GM13976 (cell line): ENCODE measurements around the gene C19orf25.

Source experiments
- DNase-seq: peaks from one replicate; pipeline ENCODE4 v3.0.0; 2012; ENCODE audit warnings: low spot score
- CTCF ChIP-seq: IDR thresholded peaks from 2 replicates; pipeline ENCODE4 v1.5.1; 2012; ENCODE audit warnings: borderline replicate concordance, mild to moderate bottlenecking; ENCODE audit not compliant: insufficient read depth; ENCODE audit errors: extremely low read depth, missing control alignments, control extremely low read depth
- in situ Hi-C: fragments of 300-500 bp; cut with MboI; formaldehyde crosslinking; loops from one replicate; pipeline ENCODE4 v1.12.0; 2022; ENCODE audit warnings: low sequenced_read_pairs, mixed read lengths, inconsistent platforms; ENCODE audit not compliant: unreplicated experiment

C19orf25 gene

GRCh38 chr19:1495051-1495798 lies 16.2 kb upstream of the C19orf25 start:
- in situ Hi-C loops, result no loop called here
- TF ChIP-seq CTCF, result no peak
- no peak for DNase-seq

- no peak for TF ChIP-seq CTCF
- no peak for DNase-seq
- in situ Hi-C loops, result no loop called here
Measured at GRCh38 chr19:1494115-1494815, 15.2 kb upstream of the C19orf25 start.

- in situ Hi-C loops, result no loop called here
- DNase-seq, result no peak
- no peak for TF ChIP-seq CTCF
Measured at GRCh38 chr19:1492474-1493006, 13.5 kb upstream of the C19orf25 start.

GRCh38 chr19:1491849-1492170 lies 12.8 kb upstream of the C19orf25 start:
- TF ChIP-seq CTCF, result no peak
- in situ Hi-C loops, result no loop called here

GRCh38 chr19:1491114-1491848 lies 12.3 kb upstream of the C19orf25 start, which contains the start of gene REEP6:
Gene REEP6, plus strand, starts transcription at chr19:1491181. Its CDS starts 89 bp downstream, at chr19:1491270.
- DNase-seq, result no peak
- no peak for TF ChIP-seq CTCF
- in situ Hi-C loops, result no loop called here

More at GRCh38 chr19:1491849-1492170, 12.8 kb upstream of the C19orf25 start:
- DNase-seq, result no peak
